NCI-H1417 treated with DMSO at 0.1 percent for 48 hours (cell line): ENCODE data around the gene PRDM16.

Experiments
- DNase-seq: peaks from one replicate; lab custom pipeline; 2025; lab: John Stamatoyannopoulos, UW

PRDM16 gene

GRCh38 chr1:3417082-3417739 is 348.2 kb downstream of the PRDM16 start:
- DNase-seq: no peak

- DNase-seq: no peak
These were observed 348.9 kb downstream of the PRDM16 start for GRCh38 chr1:3417934-3418333.

- DNase-seq: no peak
These were observed 349.6 kb downstream of the PRDM16 start for GRCh38 chr1:3418600-3418999.

GRCh38 chr1:3419415-3420204 is 350.6 kb downstream of the PRDM16 start:
- no peak for DNase-seq

- no peak for DNase-seq
These were observed 351.4 kb downstream of the PRDM16 start for GRCh38 chr1:3420218-3420951.

GRCh38 chr1:3422638-3423037 is 353.6 kb downstream of the PRDM16 start:
- no peak for DNase-seq

GRCh38 chr1:3423245-3423829 is 354.3 kb downstream of the PRDM16 start:
- no peak for DNase-seq

GRCh38 chr1:3423896-3424611 is 355.1 kb downstream of the PRDM16 start:
- no peak for DNase-seq

GRCh38 chr1:3425486-3426215 is 356.6 kb downstream of the PRDM16 start:
- DNase-seq: no peak

GRCh38 chr1:3426956-3427535 is 358.0 kb downstream of the PRDM16 start:
- no peak for DNase-seq

- DNase-seq: no peak
These were observed 359.0 kb downstream of the PRDM16 start for GRCh38 chr1:3427711-3428704.

GRCh38 chr1:3428899-3429298 is 359.9 kb downstream of the PRDM16 start:
- DNase-seq: no peak

GRCh38 chr1:3429320-3429719 is 360.3 kb downstream of the PRDM16 start:
- no peak for DNase-seq

- DNase-seq: no peak
These were observed 360.8 kb downstream of the PRDM16 start for GRCh38 chr1:3429766-3430165.

- no peak for DNase-seq
These were observed 361.4 kb downstream of the PRDM16 start for GRCh38 chr1:3430406-3430805.

- no peak for DNase-seq
These were observed 361.8 kb downstream of the PRDM16 start for GRCh38 chr1:3430820-3431219.

- DNase-seq: no peak
These were observed 362.3 kb downstream of the PRDM16 start for GRCh38 chr1:3431266-3431665.

- DNase-seq: no peak
These were observed 362.7 kb downstream of the PRDM16 start for GRCh38 chr1:3431686-3432085.

- no peak for DNase-seq
These were observed 363.3 kb downstream of the PRDM16 start for GRCh38 chr1:3432306-3432705.

GRCh38 chr1:3433076-3433475 is 364.1 kb downstream of the PRDM16 start:
- no peak for DNase-seq
